GM19452 (cell line): ENCODE data around the gene FOXRED1.
"Not testable (repeated sequence)": the region's sequence is repeated elsewhere in the genome, so short reads cannot be mapped to it uniquely, and the experiment has no call there.

Experiments
- ATAC-seq: cut with Tn5 transposase; IDR thresholded peaks from one replicate; pipeline ENCODE4 v1.9.1; 2021; ENCODE audit not compliant: unreplicated experiment

Gene FOXRED1

DNA sequence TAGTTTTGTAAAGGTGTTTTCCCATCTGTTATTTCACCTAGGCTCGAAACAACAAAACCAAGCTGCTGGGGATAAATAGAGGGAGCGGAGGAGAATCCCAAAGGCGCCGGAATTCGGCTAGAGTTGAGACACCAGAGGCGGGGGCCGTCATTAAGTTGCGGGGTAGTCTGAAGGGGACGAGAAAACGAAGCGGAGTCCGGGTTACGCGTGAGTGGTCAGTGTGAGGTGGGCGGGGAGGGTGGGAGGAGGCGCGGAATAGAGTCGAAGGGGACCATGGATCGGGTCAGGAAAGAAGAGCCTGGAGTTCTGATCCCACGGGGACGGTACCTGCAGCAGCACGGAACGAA lies 620 bp upstream of the FOXRED1 start:
- peak; percentile 1 for ATAC-seq

DNA sequence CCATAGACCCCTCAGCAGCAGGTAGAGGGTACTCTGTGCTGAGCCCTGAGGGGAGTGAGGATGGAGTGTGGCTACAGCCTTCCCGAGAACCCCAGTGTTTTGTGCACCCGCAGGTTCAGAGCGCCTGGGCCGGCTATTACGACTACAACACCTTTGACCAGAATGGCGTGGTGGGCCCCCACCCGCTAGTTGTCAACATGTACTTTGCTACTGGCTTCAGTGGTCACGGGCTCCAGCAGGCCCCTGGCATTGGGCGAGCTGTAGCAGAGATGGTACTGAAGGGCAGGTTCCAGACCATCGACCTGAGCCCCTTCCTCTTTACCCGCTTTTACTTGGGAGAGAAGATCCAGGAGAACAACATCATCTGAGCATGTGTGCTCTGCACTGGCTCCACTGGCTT lies 8.4 kb downstream of the FOXRED1 start:
- no peak for ATAC-seq

DNA sequence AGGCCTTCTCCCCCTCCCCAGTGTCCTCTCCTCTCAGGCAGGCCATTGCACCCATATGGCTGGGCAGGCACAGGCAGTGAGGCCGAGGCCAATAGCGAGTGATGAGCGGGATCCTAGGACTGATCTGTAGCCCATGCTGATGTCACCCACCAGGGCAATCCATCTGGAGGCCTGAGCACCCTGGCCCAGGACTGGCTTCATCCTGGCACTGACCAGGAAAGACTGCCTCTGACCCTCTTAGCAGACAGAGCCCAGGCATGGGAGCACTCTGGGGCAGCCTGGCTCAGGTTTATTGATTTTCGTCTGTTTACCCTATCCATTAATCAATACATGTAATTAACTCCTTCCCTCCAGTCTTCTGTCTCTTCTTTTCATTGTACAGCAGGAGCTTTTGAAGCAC lies 8.8 kb downstream of the FOXRED1 start:
- no peak for ATAC-seq

DNA sequence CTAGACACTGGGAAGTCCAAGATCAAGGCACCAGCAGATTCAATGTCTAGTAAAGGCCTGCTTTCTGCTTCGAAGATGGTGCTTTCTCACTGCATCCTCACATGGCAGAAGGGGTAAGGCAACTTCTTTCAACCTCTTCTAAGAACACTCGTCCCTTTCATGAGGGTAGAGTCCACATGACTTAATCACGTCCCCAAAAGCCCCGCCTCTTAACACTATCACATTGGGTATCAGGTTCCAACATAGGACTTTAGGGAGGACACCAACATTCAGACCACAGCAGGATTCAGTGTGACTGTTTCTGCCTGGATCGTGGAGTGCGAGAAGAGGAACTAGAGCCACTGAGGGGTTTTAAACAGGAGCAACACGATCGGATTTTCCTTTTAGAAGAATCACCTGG lies 10.2 kb downstream of the FOXRED1 start:
- no peak for ATAC-seq

DNA sequence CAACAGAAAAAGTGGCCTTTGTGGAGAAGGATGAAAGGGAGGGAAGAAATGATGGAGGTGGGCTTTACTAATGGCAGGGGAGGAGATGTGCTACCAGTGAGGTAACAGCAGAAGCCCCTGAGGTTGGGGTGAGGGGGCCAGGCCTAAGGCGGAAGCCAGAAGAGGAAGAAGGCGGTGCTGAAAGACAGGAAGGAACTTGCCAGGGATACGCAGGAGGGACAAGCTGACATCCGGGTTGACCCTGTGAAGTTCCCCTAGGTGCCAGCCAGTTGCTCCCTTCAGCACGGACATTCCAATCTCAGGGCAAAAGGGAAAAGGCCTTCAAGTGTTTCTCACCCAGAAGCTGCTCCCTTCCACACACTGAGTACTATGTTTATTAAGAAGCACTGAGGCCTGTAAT lies 11.6 kb downstream of the FOXRED1 start:
- no peak for ATAC-seq

DNA sequence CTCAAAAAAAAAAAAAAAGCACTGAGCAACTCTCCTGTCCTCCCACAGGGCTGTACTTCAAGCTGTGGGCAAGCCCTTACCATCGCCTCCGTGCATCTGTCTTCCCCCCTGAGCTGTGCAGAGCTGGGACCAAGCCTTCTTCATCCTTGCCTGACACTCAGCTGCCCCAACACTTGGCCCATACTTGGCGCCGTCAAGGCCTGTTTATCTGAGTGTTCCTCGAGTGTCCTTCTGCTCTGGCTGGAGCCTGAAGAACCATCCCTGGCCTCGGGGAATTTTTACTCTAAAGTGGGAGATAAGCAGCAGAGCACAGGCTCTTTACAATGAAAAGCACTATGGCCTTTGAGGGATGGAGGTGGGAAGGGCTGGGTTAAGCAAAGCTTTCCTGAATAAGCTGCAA lies 12.3 kb downstream of the FOXRED1 start:
- ATAC-seq: no peak

DNA sequence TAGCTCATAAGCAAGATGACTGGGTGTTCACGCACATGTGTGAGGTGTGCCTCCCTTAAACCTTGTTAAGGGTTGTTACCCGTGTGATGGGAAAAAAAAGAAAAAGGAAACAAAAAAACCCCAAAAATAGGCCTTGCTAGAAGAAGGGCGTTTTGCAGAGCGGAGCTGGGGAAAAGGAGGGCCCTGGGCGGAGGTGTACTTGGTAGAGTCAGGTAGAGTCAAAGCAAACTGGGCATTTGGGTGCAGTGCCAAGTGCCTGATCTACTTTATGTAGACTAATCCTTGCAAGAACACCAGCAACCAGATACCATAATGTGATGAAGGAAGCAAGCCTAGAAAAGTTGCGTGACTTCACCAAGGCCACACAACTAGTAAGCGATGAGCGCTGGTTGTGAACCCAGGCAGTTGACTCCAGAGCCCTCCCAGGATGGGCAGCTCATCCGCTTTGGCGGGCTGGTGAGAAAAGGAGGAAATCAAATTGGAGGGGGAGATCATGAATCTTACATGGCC lies 12.8 kb downstream of the FOXRED1 start:
- no peak for ATAC-seq

DNA sequence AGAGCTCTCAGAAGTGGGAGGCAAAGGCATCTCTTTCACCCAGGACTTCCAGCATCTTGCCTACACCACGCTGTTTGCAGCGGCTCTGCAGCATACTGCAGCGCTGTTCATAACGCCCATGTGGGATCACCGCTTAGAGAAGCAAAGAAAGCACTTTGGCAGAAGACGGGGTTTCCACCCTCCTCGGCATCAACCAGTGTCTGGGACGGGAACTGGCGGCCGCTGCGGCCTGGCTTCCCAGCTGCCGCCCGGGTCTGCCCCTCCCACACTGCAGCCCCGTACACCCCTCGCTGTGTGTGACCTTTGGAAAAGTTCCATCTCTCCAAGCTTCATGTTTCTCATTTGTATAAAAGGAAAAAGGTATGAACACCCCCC lies 13.4 kb downstream of the FOXRED1 start:
- ATAC-seq: no peak

DNA sequence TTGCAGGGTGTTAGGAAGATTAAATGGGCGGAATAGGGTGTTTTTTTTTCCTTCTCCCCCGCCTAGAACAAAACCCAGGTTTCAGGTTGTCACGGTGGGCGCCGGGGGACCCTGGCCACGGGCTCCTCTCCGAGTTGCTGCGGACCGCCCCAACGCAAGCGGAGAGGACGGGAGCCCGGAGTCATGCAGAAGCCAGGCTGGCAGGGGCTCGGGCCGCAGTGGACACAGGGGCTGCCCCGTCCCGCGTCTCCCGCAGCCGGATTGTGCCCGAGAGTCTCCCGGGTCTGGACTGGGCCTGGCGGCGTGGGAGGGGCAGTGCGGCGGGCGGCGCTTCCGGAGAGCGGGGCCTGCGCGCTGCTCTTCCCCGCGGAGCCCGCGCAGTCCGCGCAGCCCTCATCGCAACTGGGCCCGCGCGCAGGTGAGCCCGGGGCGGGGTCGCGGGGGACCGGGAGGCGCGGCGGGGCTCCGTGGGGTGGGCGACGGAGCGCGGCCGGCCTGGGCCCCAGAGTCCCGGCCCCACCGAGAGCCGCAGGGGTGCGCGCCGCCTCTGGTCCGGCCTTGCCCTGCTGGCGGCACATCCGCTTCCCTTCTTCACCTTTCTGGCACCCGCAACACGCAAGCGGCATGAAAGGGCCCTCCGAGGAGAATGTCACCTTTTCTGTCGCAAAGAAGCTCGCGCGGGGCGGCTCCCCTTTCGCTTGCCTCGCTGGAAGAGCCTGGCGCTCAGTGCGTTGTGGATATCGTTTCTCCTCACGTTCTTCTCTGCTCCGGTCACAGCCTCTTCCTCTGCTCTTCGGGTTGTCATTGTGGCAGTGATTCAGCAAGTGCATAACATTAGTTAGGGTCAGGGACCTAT lies 14.0 kb downstream of the FOXRED1 start, which contains the start of gene TIRAP:
Gene TIRAP (plus strand): TSS at position 358 of the 856 bp plus-strand sequence. CDS start 7,802 bp downstream, outside the sequence.
- ATAC-seq: peak; percentile 66

DNA sequence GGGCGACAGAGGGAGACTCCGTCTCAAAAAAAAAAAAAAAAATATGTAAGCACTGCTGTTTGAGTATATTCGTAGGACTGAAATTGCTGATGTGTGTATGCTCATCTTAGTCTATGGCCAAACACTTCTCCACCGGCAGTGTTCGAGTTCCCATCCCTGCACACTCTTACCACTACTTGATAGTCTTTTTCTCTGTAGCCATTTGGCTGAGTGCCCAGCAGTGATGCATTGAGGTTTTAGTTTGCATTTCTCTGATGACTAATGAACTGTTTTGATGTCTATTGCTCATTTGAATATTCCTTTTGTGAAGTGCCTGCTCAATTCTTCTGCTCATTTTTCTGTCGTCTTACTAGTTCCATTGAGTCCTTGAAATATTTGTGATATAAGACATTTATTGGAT lies 15.9 kb downstream of the FOXRED1 start:
- ATAC-seq: peak; percentile 45

DNA sequence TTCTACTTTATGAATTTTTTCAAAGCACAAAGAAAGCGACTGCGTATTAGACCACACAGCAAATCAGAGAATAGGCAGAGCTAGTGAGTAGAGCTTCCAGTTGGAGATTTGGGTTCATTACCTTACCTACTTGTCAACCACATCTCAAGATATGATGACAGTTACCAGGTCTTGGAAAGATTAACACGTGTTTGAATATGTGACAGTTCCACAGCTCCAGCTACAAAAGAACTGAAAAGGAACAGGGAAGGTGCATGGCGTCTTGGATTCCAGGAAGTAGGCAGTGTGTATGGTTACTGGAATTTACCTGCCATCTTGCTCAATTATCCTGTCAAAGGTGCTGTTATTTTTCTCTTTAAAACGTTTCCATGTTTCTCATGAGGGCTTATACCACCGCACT lies 19.3 kb downstream of the FOXRED1 start:
- ATAC-seq: no peak

DNA sequence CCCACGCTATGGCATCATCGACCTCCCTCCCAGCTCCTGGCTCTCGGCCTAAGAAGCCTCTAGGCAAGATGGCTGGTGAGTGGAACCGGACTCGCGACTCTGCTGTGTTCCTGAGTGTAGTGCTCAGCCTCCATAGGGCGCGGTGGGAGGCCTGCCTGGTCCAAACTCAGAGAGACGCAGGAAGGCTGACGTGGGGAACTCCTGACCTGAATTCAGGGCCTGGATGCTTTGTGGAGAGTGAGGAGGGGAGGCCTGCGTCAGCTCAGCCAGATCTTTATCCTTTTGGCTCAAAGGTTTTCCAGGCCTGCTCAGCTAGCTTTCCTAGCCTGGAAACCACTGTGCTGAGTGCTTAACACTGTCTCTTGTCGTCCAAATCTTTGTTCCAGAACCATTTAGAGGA lies 21.9 kb downstream of the FOXRED1 start:
- ATAC-seq: no peak

DNA sequence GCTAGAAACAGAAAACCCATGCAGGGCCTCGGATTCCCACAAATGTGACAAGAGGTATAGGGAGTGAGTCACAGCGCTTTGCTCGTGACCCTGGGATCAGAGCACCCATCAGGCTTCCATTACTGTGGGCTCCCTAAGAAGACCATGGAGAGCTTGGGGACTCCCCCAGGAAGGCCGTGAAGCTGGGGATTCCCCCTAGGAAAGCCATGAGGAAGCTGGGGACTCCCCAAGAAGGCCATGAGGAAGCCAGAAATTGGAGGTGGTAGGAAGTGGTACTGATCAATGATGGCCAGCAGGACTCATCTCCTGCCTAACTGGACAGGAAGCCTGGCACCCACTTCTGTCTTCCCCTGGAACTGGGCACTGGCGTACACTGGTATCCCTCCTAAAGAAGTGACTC lies 24.8 kb downstream of the FOXRED1 start:
- no peak for ATAC-seq

DNA sequence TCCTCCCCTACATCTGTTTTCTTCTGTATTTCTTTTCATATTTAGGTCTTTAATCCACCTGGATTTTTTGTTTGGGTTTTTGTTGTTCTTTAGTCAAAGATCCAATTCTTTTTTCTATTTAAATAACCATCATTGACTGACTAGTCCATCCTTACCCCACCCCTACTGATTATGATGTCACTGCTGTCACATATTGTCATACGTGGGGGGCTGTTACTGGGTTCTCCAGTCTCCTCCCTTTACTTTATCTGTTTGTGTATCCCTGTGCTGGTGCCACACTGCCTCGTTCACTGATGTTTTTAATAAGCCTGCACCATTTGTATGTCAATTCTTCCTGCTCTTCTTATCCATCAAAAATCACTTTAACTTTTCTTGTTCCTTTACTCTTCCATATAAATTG lies 28.1 kb downstream of the FOXRED1 start:
- ATAC-seq: no peak

DNA sequence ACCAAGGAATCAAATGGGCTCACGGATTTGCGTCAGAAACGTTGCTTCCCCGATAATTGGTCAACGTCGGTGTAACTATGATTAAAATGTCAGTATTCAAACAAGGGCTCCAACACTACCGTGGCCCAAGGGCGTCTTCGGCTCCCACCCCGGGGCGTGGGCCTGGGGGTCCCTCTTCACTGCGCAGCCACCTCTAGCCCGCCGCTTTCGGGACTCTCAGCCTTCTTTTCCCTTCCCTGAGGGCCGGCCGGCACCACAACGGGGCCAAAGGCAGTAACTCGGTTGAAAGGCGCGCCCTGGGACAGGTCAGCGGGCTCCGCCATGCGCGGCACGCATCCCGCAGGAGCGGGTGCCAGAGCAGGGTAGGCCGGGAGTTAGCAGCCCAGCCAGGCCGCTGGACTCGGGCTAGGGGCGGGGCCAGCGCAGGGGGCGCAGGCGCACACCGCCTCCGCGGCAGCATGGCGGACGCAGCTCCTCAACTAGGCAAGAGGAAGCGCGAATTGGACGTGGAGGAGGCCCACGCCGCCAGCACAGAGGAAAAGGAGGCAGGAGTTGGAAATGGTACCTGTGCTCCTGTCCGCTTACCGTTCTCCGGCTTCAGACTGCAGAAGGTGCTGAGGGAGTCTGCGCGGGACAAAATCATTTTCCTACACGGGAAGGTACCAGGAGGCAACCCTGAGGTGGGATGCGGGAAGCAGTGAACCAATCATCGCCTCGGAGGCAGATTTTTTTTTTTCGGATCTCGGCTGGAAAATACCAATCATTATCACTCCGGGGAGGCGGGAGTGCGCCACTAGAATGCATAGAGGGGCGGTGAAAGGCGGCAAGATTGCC lies 34.9 kb downstream of the FOXRED1 start, which contains the start of gene DCPS:
Gene DCPS (plus strand): TSS at position 438 of the 834 bp plus-strand sequence. CDS start 21 bp downstream, at position 459.
- peak; percentile 88 for ATAC-seq

DNA sequence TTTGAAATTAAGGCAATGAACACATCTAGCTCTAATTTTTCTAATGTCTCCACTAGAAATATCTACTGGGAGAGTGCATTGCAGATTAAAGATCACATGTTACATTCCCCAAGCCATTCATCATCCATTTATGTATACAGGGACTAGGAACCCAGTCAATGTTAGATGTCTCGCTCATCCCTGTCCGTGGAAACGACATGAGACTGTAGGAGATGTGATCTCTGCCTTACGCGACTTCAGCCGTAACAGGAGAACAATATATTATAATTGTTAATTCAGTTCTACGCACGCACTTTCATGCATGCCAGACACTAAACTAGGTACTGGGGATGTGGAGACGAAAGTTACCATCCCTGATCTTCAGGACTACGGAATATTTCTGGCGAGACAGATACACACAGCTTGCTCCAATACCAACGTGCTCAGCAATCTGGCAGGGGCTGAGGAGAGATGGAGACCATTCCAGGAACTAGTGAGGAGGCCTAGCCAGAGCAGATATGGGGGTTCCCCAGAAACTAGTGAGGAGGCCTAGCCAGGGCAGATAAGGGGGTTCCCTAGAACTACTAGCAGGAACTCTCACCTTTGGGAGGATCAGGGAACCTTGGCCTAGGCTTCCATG lies 35.6 kb downstream of the FOXRED1 start:
- peak; percentile 1 for ATAC-seq

DNA sequence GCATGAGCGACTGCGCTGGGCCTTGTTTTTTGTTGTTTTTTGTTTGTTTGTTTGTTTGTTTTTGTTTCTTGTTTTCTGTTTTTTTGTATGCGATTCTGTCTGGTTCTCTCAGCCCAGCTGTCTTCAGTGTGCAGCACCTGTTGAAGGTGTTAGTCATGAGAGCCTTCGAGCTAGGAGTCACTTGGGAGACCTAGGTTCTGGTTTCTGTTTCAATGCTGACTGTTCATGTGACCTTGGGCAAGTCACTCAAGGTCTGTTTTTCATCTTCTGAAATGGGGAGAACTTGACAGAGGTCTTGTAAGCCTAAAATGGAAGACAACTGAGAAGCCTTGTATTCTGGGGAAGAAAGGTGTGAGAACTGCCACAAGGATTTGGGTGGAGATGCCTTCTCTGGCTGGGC lies 36.7 kb downstream of the FOXRED1 start:
- ATAC-seq: peak; percentile 66

DNA sequence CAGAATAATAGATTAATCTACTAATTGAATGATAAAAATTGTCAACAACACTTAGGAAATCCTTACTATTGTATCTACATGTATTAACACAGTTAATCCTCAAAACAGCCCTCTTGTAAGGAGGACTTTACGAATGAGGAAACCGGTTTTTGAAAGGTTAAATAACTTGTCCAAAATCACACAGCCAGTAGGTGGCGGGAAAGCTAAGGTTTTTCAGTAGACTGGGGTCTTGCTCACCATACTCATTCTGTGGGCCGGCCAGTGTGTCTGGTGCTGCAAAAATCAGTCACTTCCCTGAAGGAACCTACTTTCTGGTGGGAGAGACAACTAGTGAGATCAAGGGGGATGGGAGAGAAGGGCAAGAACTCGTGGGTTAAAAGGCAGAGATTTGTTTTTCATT lies 38.8 kb downstream of the FOXRED1 start:
- ATAC-seq: no peak

DNA sequence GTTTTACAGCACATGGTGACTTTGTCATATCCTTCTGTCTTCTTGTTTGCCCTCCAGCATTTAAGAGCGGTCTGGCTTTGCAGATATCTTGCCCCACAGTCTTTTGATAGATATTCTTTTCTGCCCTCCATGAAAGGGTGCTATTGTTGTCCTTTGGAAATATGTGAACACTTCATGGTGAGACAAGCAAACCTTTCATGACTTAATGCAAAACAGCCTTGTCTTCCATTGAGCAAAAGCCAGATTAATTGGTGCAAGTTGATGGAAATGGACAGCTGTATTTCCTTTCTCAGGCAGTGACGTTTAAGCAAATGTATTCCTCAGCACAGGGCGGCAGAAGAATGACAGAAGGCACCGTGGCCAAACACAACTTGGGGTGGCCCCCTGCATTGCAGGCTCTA lies 39.3 kb downstream of the FOXRED1 start:
- ATAC-seq: no peak

DNA sequence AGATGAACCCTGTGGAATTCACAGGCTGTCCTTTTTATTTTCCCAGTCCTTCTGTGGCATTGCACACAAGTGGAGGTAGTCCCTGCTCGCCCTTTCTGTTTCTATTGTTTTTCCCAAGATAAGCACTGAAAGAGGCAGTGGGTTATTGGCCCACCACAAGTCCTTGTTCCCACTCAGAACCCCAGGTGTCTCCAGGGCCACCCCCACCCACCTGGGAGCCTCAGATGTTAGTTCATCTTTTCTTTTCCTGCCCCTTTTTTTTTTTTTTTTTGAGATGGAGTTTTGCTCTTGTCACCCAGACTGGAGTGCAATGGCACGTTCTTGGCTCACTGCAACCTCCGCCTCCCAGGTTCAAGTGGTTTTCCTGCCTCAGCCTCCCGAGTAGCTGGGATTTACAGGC lies 39.8 kb downstream of the FOXRED1 start:
- ATAC-seq: not testable (repeated sequence)

DNA sequence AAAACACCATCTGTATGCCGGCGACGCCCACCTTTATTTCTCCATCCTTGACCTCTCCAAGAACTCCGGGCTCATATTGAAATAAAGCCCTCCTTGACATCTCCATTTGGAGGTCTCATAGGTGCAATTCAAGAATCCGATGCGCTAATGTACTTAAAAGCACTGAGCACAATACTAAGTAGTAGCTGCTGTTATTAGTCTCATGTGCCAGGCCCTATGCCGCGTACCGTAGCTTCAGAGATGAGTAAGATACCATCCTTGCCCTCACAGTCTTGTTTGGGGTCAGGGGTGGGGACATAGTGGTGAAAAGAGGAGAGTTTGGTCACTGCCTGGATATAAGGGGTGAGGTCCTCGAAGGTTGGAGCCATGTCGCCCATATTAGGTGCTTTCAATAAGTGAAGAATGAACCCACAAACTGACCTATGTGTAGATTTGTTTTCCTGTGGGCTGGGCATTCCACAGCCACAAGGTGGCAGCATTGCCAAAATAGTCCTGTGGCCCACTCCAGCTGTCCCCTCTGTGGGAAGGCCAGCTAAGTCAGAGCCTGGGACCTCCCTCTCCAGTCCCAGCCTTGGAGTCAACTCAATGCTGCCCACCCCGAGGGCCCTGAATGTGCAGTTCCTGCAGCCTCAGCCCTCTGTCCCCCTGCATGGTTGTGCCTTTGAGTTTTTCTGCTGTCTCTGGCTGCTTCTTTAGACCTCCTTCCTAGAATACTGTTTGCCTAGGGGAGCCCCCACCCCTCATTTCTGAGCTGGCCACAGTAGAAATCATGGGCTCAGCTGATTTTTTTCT lies 41.4 kb downstream of the FOXRED1 start:
- peak; percentile 33 for ATAC-seq
